ENCODE results near the gene SLC16A3. TPM values are rescaled to one million over a fixed set of nuclear protein-coding genes. Genes with fewer than 3 reads are reported as not detected.
"Not testable (repeated sequence)": the region's sequence is repeated elsewhere in the genome, so short reads cannot be mapped to it uniquely, and the experiment has no call there.

SLC16A3 gene
- total RNA-seq, 4 donors from 2014 or later, result 11.2 to 38.5 (median 22.1) TPM

DNA sequence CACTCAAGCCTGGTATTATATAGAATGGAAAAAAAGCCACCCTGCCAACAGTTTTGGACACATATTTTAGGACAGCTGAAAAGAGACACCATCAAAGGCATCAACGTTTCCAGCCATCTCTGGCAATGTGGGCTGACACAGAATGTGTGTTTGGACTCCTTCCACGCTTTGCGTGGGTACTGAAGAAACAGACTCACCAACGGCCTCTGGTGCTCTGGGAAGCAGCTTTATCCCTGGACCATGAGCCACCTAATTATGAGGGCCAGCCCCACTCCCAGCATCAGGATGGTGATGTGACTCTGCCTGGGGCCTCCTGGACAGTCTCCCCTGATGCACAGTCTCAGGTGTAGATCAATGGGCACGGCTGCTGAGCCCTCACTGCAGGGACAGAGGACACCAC lies 44.1 kb upstream of the SLC16A3 start:
- Histone ChIP-seq H3K36me3 (peaks cover 0 to 85% of the 10 kb centered on the region in 2 donors), H3K27me3 (no peaks in the 10 kb centered on the region), H3K4me3 (no peak overlapping the region), H3K27ac (no peak overlapping the region), H3K9me3 (no peaks in the 10 kb centered on the region), H3K4me1 (no peaks in the 10 kb centered on the region)
- 67% methylated on average over 4 of the region's 5 CpGs; no CpG with 5 or more reads in 1 of the 2 donors for WGBS, 2 donors (ENCODE audit: low coverage in 1 of 2)
- no peak for TF ChIP-seq POLR2AphosphoS5 (IDR thresholded peaks at IDR 0.05)
- no peak for TF ChIP-seq POLR2A (IDR thresholded peaks at IDR 0.05)
- TF ChIP-seq EP300 (IDR thresholded peaks at IDR 0.05), result no peak
- TF ChIP-seq, protein P1, sequence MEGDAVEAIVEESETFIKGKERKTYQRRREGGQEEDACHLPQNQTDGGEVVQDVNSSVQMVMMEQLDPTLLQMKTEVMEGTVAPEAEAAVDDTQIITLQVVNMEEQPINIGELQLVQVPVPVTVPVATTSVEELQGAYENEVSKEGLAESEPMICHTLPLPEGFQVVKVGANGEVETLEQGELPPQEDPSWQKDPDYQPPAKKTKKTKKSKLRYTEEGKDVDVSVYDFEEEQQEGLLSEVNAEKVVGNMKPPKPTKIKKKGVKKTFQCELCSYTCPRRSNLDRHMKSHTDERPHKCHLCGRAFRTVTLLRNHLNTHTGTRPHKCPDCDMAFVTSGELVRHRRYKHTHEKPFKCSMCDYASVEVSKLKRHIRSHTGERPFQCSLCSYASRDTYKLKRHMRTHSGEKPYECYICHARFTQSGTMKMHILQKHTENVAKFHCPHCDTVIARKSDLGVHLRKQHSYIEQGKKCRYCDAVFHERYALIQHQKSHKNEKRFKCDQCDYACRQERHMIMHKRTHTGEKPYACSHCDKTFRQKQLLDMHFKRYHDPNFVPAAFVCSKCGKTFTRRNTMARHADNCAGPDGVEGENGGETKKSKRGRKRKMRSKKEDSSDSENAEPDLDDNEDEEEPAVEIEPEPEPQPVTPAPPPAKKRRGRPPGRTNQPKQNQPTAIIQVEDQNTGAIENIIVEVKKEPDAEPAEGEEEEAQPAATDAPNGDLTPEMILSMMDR (IDR thresholded peaks at IDR 0.05), result no peak
- ATAC-seq, result no peak

- no peak overlapping the region for H3K27ac ChIP-seq
- TF ChIP-seq POLR2AphosphoS5 (IDR thresholded peaks at IDR 0.05), result no peak
- TF ChIP-seq, protein P1 (IDR thresholded peaks at IDR 0.05), result no peak
- no peak for TF ChIP-seq EP300 (IDR thresholded peaks at IDR 0.05)
- no peak for TF ChIP-seq POLR2A (IDR thresholded peaks at IDR 0.05)
- H3K27me3 ChIP-seq, result no peaks in the 10 kb centered on the region
- no peak overlapping the region for H3K4me3 ChIP-seq
- H3K4me1 ChIP-seq, result no peaks in the 10 kb centered on the region
- WGBS, 2 donors (ENCODE audit: low coverage in 1 of 2), result 93 to 96% methylated on average over 14 to 15 of the region's 15 CpGs
- no peak for ATAC-seq
- peaks cover 0 to 85% of the 10 kb centered on the region in 2 donors for H3K36me3 ChIP-seq
- no peaks in the 10 kb centered on the region for H3K9me3 ChIP-seq
Measured at GRCh38 chr17:82186221-82186620, 42.6 kb upstream of the SLC16A3 start.

DNA sequence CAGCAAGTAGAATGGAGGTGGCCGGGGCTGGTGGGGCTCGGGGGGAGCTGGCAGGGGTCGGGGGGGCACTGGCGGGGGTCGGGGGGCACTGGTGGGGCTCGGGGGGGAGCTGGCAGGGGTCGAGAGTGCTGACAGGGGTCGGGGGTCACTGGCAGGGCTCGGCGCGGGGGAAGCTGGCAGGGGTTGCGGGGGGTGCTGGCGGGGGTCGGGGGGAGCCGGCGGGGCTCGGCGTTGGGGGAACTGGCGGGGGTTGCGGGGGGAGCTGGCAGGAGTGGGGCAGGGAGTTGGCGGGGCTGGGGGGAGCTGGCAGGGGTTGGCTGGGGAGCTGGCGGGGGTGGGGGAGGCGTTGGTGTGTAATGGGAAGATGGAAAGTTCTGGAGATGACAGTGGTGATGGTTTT lies 41.3 kb upstream of the SLC16A3 start:
- Histone ChIP-seq H3K4me1 (no peaks in the 10 kb centered on the region), H3K27me3 (no peaks in the 10 kb centered on the region), H3K9me3 (no peaks in the 10 kb centered on the region), H3K27ac (no peak overlapping the region), H3K36me3 (peaks cover 0 to 88% of the 10 kb centered on the region in 2 donors), H3K4me3 (no peak overlapping the region)
- TF ChIP-seq POLR2A (IDR thresholded peaks at IDR 0.05) (no peak), POLR2AphosphoS5 (IDR thresholded peaks at IDR 0.05) (no peak), EP300 (IDR thresholded peaks at IDR 0.05) (no peak)
- TF ChIP-seq, protein P1 (IDR thresholded peaks at IDR 0.05), result no peak
- whole genome bisulfite sequencing, 2 donors (ENCODE audit: low coverage in 1 of 2), result 100% methylated on average over 1 of the region's 23 CpGs; no CpG with 5 or more reads in 1 of the 2 donors
- ATAC-seq, result no peak

DNA sequence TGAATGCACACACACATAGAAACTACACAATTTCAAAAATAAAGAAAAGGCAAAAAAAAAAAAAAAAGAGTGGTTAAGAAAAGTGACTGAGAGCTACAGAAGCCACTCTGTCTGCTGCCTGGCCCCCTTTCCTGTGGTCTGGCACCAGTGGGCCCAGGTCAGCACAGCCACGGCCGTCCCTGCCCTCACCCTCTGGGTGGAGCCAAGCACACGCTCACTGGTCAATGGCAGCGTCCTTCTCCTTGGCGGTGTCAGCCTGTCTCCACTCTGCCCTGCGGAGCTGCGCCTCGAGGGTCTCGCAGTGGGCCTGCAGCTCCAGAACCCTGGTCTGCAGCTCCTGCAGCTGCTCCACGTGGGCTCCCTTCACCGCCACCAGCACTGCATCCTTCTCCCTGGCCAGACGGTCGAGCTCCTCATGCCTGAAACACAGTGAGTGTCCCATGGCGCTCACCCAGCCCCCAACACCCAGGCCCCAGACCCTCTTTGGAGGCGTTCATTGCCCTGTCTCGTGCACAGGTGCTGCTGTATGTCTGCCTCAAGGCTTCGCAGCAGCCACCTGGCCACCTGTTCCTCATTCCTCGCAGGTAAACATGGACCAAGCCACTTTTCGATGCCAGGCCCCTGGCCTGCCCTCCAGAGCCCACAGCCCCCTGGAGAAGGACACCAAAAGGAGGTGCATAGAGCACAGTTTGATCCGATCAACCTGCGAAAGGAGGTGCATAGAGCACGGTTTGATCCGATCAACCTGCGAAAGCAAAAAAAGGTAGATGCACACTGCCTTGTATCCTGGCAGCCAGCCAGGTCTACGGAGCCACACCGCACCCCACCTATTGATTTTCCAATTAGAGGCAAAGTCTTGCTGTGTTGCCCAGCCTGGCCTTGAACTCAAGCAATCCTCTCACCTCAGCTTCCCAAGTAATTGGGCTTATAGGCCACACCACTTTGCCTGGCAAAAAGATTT lies 40.6 kb upstream of the SLC16A3 start:
- ATAC-seq, result no peak

DNA sequence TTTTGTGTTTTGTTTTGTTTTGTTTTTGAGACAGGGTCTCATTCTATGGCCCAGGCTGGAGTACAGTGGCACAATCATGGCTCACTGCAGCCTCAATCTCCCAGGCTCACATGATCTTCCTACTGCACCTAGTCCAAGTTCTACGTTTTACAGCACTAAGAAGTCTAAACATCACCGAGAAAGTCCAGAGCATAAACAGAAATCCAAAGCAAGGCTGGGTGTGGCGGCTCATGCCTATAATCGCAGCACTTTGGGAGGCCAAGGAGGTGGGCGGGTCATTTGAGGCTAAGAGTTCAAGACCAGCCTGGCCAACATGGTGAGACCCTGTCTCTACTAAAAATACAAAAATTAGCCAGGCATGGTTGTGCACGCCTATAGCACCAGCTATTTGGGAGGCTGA lies 35.8 kb upstream of the SLC16A3 start:
- H3K27me3 ChIP-seq, ATAC-seq, H3K9me3 ChIP-seq, H3K4me3 ChIP-seq, H3K4me1 ChIP-seq, H3K27ac ChIP-seq: not testable (repeated sequence)
- peaks cover 0 to 95% of the 10 kb centered on the region in 2 donors for H3K36me3 ChIP-seq
- 90% methylated on average over 5 of the region's 6 CpGs; no CpG with 5 or more reads in 1 of the 2 donors for WGBS, 2 donors (ENCODE audit: low coverage in 1 of 2)

More for the DNA sequence above, 40.6 kb upstream of the SLC16A3 start:
- peaks cover 0 to 88% of the 10 kb centered on the region in 2 donors for H3K36me3 ChIP-seq
- H3K27ac ChIP-seq, result no peak overlapping the region
- no peaks in the 10 kb centered on the region for H3K4me1 ChIP-seq
- H3K27me3 ChIP-seq, result no peaks in the 10 kb centered on the region
- 83% methylated on average over 9 of the region's 26 CpGs; no CpG with 5 or more reads in 1 of the 2 donors for WGBS, 2 donors (ENCODE audit: low coverage in 1 of 2)
- TF ChIP-seq POLR2AphosphoS5 (IDR thresholded peaks at IDR 0.05) (no peak), EP300 (IDR thresholded peaks at IDR 0.05) (no peak), POLR2A (IDR thresholded peaks at IDR 0.05) (no peak)
- TF ChIP-seq, protein P1 (IDR thresholded peaks at IDR 0.05), result no peak
- no peaks in the 10 kb centered on the region for H3K9me3 ChIP-seq
- H3K4me3 ChIP-seq, result no peak overlapping the region

Measured in gastroesophageal sphincter (tissue), 4 donors.